ENCODE data around the gene FGR.
A peak's percentile ranks its signal among the peaks of the same experiment; 100 is the strongest.

FGR gene

DNA sequence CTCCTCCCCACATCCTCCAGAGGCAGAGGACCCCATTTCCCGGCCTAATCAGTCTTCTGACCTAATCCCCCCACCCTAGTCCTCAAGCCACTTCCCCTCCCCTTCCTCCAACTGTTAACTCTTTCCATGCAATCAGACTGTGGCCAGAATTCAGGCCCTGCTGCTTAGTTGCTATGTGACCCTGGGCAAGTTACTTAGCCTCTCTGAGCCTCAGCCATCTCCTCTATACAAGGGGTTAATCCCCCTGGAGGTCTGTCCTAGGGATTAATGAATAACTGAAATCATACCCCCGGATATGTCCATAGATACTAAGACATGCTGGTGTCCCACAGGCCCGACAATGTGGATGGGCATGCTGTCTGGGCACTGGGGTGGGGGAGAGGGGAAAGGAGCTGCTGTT is 49.3 kb downstream of the FGR start:
- no peak for DNase-seq

DNA sequence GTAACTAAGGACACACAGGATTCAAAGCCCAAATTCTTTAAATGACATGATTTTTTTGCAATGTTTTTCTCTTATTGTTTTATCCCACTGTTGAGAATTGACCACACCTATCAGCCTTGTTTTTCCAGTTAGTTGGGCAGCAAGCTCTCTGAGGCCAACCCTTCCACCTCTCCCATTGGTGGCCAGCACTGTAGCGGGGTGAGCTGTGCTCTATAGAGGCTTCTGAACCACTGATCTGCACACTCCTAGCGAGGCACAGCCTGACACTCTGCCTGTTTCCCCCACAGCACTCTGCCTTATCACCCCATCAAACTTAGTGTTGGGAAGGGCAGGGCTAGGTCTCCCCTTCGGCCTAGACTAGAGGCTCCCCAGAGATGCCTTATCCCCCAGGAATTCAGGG is 50.5 kb downstream of the FGR start:
- DNase-seq = no peak

DNA sequence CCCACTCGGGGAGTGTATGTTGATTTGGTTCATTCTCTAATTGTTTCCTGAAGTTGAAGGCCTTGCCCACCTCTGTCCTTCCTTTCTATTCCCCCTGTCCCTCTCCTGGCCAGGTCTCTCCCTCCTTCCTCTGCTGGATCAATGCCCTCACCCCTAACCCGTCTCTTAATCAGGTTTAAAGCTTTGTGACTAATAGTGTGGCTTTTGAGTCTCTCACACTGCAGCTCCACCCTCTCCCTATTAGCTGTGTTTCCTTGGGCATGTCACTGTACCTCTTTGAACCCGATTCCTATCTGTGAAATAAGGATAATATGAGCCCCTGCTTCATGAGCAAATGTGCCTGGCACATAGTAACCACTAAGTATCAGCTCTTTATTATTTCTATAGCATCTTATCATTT is 51.5 kb downstream of the FGR start:
- DNase-seq = no peak

DNA sequence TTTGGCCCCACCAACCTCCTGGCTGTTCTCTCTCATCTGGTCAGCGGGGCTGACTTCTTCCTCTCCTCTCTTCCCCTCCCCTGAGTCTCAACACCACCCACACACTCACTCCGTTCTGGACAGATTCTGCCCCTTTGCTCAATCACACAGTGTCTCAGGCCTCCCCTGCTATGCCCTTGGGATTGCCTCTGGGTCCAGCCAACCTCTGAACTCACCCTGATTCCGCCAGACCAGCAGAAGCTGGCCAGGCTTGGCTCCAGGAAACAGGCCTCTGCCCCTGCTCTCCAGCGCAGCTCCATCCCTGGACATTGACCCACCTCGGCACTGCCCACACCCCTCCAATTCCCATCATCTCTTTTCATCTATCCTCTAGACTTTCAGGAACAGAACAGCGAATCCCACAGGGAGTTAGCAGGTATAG is 53.2 kb downstream of the FGR start:
- no peak for DNase-seq

DNA sequence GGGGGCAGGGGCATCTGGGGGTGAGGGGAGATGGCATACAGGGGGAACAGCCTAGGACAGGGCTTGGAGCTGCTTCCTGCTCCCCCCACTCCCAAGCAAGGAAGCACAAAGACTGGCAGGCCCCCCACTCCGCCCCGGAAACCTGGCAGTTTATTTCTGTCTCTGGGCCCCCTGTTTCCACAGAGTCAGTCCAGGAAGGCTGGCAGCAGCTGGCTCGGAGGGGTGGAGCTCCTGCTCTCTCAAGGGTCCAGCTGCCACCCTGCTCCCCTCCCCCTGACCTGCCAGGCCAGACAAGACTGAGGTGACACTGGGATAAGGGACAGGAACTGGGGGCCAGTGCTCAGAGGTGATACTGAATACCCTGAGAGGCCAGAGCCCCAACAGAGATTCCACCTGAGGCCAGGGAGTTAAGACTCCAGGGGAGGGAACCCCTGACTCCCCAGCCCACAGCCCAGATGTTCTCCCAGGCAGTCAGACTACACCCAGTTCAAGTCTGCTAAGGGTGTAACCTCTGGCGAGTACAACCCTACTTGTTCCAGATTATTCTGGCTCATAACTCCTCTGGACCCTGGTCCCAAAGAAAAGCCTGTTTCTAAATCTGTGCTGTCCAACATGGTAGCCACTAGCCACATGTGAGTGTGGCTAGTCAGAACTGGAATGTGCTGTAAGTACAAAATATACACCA is 57.3 kb downstream of the FGR start:
- no peak for DNase-seq

DNA sequence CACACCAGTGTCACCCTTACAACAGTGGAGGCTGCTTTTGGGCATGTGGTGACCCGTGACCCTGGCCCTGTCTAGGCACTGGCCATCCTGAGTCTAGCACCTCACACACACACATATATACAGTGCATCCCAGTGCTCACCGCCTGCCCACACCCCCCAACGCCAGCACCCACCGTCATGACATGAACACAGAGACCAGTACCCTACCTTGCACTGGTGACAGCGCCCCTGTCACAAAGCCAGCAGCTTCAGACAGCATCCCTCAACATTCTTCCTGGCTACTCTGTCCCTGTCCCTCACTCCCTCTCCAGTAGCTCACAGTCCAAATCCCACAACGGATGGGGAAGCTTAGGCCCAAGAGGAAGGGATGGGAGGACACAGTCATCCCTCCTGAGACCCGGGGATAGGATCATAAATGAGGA is 58.2 kb downstream of the FGR start:
- DNase-seq = peak; percentile 52

DNA sequence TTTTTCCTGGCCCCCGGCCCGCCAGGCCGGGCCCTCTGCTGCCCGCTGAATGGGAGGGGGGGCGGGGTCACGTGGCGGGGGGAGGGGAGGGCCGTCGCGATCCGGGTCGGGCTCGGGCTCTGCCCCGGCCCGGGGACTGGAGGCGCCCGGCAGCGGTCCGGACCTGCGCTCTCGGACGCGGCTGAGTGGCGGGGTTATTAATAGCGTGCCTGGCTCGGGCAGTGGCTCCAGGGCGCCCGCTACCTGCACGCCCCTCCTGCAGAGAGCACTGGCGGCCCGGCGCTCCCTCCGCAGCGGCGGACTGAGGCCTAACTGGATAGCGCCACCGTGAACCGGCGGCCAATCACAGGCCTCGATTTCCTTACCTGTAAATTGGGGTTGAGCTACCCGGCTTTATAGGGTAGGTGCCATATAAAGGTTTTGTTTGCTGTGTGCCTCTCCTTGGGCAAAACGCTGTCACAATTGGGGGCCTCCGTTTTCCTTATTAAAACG is 59.1 kb downstream of the FGR start:
- DNase-seq = peak; percentile 94

DNA sequence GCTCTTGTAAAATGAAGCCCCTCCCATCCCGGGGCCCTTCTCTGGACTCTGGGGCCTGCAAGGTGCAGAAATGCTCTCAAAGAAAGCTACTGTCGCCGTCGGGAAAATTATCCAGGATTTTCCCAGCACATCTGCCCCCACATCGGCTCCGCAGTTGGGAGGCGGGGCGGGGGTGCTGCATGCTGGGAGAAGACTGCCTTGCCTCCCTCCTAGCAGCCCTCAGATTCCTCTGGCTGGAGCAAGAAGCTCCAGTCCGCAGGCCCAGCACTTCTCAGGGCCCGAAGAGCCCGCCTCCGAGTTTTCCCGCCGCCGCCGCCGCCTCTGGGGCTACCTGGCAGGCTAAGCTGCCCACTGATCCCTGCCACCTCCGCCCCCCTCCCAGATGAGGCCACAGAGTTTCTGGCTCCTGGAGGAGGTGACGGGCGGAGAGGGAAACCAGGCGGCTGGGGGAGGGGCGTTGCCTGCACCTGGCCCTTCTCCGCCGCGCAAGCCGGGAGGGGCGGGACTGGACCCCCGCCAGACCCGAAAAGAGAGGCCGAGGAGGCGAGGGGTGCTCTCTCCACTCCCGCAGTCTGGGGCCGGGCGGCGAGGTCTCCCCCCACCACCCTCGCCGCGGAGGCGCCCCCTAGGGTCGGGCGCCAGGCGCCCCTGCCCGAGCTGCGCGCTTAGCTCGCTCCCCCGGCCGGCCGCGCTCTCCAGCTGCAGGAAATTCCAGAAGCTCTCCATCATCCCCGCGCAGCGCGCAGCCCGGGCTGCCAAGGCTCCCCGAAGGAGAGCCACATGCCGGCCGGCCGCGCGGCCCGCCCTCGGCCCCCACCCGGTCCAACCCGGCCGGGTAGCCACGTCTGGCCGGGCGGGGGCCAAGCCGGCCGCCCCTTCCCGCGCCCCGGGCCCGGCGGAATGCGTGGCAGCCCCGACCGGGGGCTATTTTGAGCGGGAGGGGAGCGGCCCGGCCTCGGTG is 59.8 kb downstream of the FGR start:
- DNase-seq = peak; percentile 94

DNA sequence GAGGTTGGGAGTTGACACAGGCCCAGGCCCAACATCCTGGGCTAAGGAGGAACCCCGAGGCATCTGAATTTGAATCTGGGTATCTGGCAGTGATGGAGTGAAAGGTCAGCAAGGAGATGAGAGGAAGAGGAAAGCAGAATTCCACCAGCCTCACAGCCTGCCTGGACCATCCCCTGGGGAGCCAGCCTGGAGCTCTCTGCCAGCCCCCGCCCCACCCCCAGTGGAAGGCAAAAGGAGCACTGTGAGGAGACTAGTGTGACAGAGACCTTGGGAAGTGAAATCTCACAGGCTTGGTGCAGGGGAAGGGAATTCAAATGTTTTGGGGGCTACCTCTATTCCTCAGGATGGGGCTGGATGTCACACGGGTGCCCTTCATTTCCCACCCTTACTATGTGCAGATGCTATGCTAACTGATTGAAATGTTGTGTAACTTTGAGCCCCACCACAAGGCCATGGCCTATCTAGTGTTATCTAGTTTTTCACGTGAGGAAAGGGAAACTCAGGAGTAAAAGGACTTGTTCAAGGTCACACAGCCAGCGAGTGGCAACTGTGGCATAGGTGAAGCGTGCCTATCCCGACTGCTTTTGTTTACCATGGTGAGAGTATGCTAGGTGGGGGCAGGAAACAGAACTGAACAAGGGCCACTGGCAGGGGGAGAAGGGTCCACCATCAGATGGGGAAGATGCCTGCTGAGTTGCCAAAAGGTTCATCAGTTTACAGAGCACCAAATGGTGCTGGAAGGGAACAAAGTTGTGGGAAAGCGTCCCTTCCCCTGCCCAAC is 60.8 kb downstream of the FGR start:
- DNase-seq = no peak

DNA sequence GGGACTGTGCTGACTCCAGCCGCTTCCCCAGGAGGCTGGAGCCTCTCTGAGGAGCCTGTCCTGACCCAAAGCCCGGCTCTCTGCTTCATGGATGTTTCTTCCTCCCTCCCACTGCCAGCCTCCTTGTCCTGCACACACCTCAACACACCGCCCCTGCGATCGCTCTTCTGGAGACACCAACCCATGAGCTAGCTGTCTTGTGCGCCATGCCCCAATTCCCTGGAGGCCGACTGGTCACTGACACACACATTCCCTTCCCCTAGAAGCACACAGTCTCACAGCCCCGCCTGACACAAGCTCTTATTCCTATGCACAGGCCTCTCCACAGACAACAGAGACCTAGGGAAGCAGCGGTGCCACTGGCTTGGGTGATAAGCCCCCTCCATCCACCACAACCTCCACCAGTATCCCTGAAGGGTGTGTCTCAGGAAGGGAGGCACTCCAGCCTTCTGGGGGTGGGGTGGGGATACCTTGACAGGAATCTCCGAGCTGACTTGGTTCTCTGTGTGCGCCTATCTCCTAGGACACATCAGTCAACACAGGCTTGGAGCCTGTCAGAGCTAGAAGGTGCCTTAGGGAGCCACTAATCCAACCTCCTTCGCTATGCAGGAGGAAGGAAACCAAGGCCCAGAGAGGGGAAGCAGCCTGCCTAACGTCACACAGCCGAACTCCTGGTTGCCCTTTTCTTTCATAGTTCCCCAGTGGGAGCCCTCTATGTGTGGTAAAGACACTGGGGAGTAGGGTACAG is 62.1 kb downstream of the FGR start:
- peak; percentile 87 for DNase-seq

DNA sequence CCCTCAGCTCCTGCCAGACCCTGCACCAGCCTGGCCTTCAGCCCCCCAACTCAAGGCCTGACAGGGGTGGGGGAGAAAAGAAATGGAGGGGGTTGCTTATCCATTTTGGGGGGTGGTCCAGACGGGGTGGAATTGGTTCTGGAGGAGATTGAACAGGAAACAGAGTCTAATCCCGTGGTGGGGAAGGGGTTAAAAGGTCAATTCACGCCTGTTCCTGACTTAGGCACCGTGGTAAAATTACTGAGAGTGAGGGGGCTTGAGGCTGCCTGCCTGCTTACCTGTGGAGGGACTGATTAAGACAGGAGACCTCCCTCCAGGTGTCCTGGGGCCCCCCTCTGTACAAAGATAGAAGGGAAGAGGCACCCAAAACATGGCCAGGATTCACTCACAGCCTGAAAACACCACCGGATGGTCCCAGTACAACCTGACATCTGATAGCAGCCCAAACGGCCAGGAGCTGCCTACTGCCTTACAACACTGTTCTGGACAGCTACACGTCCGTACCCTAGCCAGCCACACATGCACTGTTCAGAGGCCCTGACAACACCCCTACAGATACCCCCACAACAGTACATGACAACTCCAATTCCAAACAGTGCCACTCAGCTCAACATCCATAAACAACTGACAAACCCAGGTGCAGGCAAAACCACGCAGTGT is 62.8 kb downstream of the FGR start:
- peak; percentile 76 for DNase-seq

DNA sequence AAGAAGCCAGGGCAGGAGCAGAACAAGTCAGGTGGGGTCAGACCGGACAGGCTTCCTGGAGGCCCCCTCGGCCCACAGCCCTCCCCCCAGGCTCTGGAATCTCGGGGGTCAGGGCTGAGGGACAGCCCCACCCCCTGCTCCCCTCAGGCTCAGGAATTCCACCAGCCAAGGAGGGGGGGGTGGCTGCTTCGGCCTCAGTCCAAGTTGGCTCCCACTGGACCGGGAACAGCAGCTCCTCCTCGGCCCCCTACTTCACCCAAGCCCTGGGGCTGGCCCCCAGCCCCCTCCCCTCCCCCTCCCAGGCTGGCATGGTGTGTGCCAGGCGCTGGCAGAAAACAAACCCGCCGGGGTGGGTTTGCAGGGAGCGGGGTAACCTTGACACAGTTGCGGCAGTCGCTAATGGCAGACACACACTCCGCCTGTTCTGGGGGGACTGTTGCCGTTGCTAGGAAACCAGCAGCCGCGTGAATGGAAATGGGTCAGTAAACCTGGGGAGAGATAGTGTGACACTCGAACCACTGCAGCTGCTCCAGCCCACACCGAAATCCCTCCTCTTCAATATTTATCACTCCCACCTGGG is 63.5 kb downstream of the FGR start:
- DNase-seq = peak; percentile 78

DNA sequence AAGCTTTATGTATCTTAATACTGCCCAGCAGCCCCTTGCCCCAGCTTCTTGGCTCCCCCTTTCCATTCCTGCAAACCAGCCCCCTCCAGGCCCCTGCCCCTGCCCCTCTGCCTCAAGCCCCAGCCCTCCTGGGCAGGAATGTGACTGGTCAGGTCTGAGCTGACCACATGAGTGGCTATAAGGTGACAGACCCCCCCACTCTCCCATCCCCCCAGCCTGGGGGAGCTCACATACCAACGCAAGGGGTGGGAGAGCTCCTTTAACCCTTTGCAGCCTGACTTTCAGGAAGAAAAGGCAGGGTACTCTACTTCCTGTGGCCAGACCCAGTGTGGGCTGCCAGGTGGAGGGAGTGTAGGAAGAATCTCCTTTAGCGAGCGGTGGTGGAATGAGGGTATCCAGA is 64.2 kb downstream of the FGR start:
- peak; percentile 96 for DNase-seq

DNA sequence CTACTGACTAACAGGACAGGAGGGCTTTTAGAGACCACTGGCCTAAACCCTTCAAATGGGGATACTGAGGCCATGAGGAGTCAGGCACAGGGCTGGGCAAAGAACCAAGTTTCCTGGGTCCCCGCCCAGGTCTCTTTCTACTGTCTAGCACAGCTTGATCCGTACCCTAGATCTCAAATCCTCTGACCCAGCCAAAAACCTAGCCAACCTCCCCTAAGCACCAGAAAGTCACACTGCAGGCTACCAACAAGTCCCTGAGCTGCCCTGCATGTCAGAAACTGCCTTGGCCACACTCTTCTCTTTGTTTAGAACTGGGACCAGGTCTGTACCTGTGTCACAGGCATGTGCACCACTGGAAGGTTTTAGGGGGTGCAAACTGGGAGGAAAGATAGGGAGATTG is 64.6 kb downstream of the FGR start:
- DNase-seq = no peak

DNA sequence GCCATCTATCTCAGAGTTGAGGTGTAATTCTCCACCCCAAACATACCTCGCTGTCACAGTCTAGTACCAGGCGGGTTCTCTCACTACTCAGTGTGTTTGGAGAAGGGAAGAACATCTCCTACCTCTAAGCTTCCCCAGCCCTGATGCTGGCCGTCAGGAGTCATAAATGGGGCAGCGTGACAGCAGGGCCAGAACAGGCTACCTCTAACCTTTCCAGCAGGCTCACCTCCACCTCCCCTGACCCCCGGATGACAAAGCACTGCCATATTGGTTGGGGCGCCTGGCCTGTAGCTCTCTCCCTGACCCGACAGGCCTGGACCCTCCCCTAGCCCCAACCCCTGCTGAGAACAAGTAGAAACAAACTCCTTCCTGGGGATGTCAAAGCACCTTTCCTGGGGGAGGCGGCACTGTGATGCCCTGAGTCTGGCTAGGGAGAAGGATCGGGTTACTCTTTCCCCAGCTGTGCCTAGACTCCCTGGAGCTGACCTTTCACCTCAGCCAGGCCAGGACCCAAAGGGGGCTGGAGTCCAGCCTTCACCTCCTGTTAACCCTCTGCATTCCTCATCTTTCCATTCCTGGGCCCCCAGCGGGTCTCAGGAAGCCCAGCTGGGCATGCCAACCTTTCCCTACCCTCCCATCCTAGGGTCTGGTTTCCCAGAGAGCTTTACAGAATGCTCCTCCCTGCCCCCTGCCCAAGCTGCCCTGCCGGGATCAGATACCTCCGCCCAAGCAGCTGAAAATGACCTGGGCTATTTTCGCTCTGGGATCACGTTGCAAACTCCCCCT is 65.3 kb downstream of the FGR start:
- peak; percentile 73 for DNase-seq

DNA sequence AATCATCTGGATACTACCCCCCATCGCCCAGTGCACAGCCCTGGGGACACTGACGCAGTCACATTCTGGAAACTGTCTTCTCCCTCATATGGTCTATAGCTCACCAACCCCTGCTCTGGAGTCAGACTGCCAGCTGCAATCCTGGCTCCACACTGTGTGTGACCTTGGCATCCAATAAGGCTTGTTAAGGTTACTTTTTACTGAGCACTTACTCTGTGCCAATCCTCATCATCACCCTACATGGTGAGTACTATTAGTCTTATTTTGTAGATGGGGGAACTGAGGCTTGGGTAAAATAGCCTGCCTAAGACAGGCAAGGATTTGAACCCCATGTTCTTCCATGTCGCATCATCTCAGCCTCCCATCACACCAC is 65.9 kb downstream of the FGR start:
- no peak for DNase-seq

DNA sequence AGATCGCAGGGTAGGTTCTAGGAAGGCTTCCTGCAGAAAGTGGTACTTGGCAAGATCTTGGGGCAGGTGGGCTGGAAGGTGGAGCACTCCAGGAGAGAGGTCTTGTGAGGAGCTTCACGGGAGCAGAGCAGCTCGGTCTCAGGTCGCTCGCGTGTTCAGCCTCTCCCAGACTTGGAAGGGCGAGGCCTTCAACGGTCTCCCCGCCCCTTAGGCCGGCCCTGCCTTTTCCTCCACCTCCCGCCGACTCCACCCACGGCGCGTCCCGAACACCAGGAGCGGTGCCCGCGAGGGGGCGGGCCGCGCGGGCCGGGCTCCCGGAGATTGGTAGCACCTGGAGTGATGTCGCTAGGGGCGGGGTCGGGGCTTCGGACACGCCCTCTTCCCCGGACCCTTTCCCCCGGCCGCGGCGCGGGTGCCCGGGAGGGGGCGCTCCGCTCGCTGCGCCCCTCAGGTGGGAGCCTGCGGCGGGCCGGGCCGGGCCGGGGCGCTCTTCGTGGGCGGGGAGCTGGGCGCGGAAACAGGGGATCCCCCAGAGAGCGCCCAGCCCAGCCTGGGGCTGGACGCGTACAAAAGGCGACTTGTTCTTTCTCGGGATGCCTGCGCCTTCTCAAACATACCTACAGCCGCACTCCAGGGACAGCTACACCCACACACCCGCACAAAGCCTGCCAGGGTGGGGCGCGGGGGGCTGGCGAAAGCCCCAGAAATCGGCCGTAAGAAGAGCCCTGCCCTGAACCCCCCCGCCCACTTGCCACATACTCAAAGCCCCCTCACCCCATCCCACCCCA is 66.5 kb downstream of the FGR start:
- DNase-seq = peak; percentile 99

DNA sequence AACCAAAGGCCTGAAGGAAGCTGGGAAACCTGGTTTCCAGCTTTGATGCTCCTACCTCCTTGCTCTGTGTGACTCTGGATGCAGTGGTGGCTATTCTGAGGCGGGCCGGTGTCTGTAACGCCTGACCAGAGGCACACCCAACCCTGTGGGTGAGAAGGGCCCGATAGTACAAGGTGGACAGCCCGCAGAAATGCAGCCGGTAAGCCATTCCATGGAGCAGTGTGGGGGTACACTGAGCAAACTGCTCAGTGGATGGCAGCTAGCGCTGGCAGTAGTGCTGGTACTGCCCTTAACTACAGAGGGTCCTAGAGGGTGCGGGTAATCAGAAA is 67.0 kb downstream of the FGR start:
- no peak for DNase-seq

DNA sequence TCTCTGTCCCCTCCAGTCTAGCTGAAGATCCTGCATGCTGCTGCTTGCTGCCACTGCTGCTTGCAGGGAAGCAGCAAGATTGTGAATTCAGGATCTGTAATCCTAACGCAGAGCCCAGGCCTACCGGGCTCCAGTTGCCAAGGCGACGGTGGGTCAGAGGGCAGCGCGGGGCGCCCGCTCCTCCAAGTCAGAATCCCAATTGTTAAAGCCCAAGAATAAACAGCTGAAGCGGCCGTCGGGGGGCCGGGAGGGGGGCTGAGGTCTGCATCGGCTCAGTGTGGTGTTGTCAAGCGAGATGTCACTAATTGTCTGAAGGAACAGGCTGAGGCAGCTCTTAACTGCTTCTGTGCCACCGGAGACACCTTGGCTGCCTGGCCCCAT is 67.8 kb downstream of the FGR start:
- DNase-seq = no peak
